GM12864 (cell line): ENCODE results near the gene BPIFA1.

ENCODE experiments used
- DNase-seq: peaks from one replicate; pipeline ENCODE4 v3.0.0-alpha.2; 2011; ENCODE audit warnings: low read depth
- H3K4me3 ChIP-seq: 2 replicates; pipeline ENCODE4 v1.5.1; 2011; ENCODE audit warnings: mild to moderate bottlenecking, low read depth, low read length, control low read depth
- CTCF ChIP-seq: IDR thresholded peaks from 2 replicates; pipeline ENCODE4 v1.5.1; 2011; ENCODE audit warnings: low read depth, mild to moderate bottlenecking, moderate library complexity, low read length, control low read depth, inconsistent platforms; ENCODE audit errors: missing control alignments

BPIFA1 gene

DNA sequence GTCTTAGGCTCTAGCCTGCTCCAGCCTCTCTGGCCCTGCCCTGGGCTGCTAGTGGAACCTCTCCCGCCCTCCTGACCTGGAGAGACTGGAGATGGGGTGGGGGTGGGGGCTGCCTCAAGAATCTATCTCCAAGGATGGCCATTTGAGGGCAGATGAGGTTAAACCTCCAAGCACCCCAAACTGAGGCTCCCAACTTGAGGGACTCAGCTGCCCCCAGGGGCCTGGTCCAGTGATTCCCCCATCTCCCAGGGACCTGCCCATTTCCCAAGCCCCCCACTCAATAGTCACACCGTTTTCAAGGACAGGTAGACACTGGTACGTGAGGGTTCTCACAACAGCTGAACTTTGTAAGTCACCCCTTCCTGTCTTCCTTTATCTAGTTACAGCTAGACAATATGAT is 40.1 kb downstream of the BPIFA1 start:
- no peak for DNase-seq
- H3K4me3 ChIP-seq: no peak overlapping the region
- no peak for TF ChIP-seq CTCF

DNA sequence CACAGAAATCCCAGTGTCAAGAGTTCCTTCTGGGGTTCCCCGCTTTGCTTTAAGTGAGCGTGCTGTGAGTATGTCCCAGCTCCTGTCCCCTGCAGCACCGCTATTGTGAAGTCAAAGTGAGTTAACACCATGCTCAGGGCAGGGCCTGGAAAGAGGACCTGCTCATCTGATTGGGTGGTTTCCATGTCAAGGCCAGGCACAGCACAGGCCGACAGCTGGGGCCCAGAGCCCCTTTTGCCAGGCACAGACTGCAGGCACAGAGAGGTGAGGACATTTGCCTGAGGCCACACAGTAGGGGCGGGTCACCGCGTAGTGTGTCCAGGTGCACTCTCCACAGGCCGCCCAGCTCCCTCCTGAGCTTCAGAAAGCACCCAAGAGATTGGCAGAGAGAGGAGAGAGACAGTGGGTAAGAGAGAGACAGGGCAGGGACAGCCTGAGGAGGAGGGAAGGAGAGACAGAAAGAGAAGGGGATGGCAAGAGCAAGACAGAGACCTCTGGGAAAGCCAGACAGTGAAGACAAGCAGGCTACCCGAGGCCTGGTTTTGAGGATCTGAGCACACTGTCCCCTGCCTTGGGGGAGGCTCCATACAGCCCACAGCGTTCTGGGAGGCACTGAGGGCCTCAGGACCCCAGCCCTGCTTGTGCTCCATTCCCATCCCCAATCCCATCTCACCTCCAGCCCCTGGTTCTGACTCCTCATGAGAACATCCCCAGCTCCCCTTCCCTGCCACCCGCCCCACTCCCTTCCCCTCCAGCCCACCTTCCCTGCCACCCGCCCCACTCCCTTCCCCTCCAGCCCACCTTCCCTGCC is 40.7 kb downstream of the BPIFA1 start:
- no peak overlapping the region for H3K4me3 ChIP-seq
- no peak for TF ChIP-seq CTCF
- DNase-seq: no peak

- TF ChIP-seq CTCF: no peak
- no peak for DNase-seq
- no peak overlapping the region for H3K4me3 ChIP-seq
Measured at GRCh38 chr20:33277471-33278441, 42.0 kb downstream of the BPIFA1 start.

GRCh38 chr20:33278700-33279099 is 42.9 kb downstream of the BPIFA1 start:
- DNase-seq: no peak
- TF ChIP-seq CTCF: no peak
- no peak overlapping the region for H3K4me3 ChIP-seq

GRCh38 chr20:33279261-33279910 is 43.6 kb downstream of the BPIFA1 start:
- no peak for TF ChIP-seq CTCF
- no peak for DNase-seq
- no peak overlapping the region for H3K4me3 ChIP-seq

GRCh38 chr20:33280000-33280680 is 44.3 kb downstream of the BPIFA1 start:
- H3K4me3 ChIP-seq: no peak overlapping the region
- no peak for DNase-seq

More at GRCh38 chr20:33280000-33280680, 44.3 kb downstream of the BPIFA1 start:
- no peak for TF ChIP-seq CTCF
